ENCODE measurements around the gene FKBP8.

Gene FKBP8

GRCh38 chr19:18491995-18492953 is 51.1 kb downstream of the FKBP8 start:
- TF ChIP-seq CSRNP3 (CRISPR knock-in tag; IDR thresholded peaks at IDR 0.05) = no peak
- no peak for ATAC-seq

- ATAC-seq = no peak
These were observed 52.6 kb downstream of the FKBP8 start for GRCh38 chr19:18490728-18491127.

GRCh38 chr19:18489627-18490184 is 53.7 kb downstream of the FKBP8 start:
- no peak for TF ChIP-seq GLIS3 (CRISPR knock-in tag; IDR thresholded peaks at IDR 0.05)
- TF ChIP-seq OSR1 (CRISPR knock-in tag; IDR thresholded peaks at IDR 0.05) = no peak
- no peak for TF ChIP-seq TOX (CRISPR knock-in tag; IDR thresholded peaks at IDR 0.05; ENCODE audit: borderline replicate concordance)
- no peak for TF ChIP-seq ARNTL (CRISPR knock-in tag; IDR thresholded peaks at IDR 0.05; ENCODE audit: borderline replicate concordance, low read depth)
- no peak for TF ChIP-seq CSRNP3 (CRISPR knock-in tag; IDR thresholded peaks at IDR 0.05)
- TF ChIP-seq CSDC2 (CRISPR knock-in tag; IDR thresholded peaks at IDR 0.05) = no peak
- no peak for TF ChIP-seq RARB (CRISPR knock-in tag; IDR thresholded peaks at IDR 0.05)
- no peak for TF ChIP-seq ZFP30 (CRISPR knock-in tag; IDR thresholded peaks at IDR 0.05)
- no peak for ATAC-seq

More at GRCh38 chr19:18490728-18491127, 52.6 kb downstream of the FKBP8 start:
- no peak for TF ChIP-seq ZNF8 (CRISPR knock-in tag; IDR thresholded peaks at IDR 0.05)
- TF ChIP-seq CSDC2 (CRISPR knock-in tag; IDR thresholded peaks at IDR 0.05) = no peak
- TF ChIP-seq BACH2 (CRISPR knock-in tag; IDR thresholded peaks at IDR 0.05; ENCODE audit: borderline replicate concordance) = no peak
- TF ChIP-seq OSR1 (CRISPR knock-in tag; IDR thresholded peaks at IDR 0.05) = no peak
- no peak for TF ChIP-seq PPARA (CRISPR knock-in tag; IDR thresholded peaks at IDR 0.05; ENCODE audit: borderline replicate concordance)
- no peak for TF ChIP-seq ISL1 (CRISPR knock-in tag; IDR thresholded peaks at IDR 0.05)
- TF ChIP-seq TOX (CRISPR knock-in tag; IDR thresholded peaks at IDR 0.05; ENCODE audit: borderline replicate concordance) = no peak
- TF ChIP-seq CSRNP3 (CRISPR knock-in tag; IDR thresholded peaks at IDR 0.05) = no peak
- TF ChIP-seq ARNTL (CRISPR knock-in tag; IDR thresholded peaks at IDR 0.05; ENCODE audit: borderline replicate concordance, low read depth) = no peak

GRCh38 chr19:18488838-18489626 is 54.3 kb downstream of the FKBP8 start:
- TF ChIP-seq CREB5 (CRISPR knock-in tag; IDR thresholded peaks at IDR 0.05; ENCODE audit: low read depth) (no peak), CSRNP3 (CRISPR knock-in tag; IDR thresholded peaks at IDR 0.05) (no peak), CSDC2 (CRISPR knock-in tag; IDR thresholded peaks at IDR 0.05) (no peak), TSHZ2 (CRISPR knock-in tag; IDR thresholded peaks at IDR 0.05) (no peak), BACH2 (CRISPR knock-in tag; IDR thresholded peaks at IDR 0.05; ENCODE audit: borderline replicate concordance) (no peak), ZC3H10 (CRISPR knock-in tag; IDR thresholded peaks at IDR 0.05) (no peak), RARB (CRISPR knock-in tag; IDR thresholded peaks at IDR 0.05) (no peak)
- ATAC-seq = peak; percentile 49
